DOHH2 (cell line): ENCODE measurements around the gene SLX4.

Experiments used
- H3F3A ChIP-seq: fragments of 200-600 bp; sonication (generic), shearing (Covaris generic); 2 replicates; pipeline ENCODE4 v1.6.0; 2016; ENCODE audit warnings: antibody characterized with exemption, mild to moderate bottlenecking; ENCODE audit not compliant: control insufficient read depth, insufficient read depth
- H3K27ac ChIP-seq: fragments of 200-600 bp; sonication (generic); 2 replicates; pipeline ENCODE4 v1.5.1; 2014; ENCODE audit warnings: low read depth, mild to moderate bottlenecking, low read length, moderate library complexity
- H3K27me3 ChIP-seq: fragments of 200-600 bp; sonication (generic); 2 replicates; pipeline ENCODE4 v1.6.1; 2014; ENCODE audit warnings: mild to moderate bottlenecking, low read length, mixed read lengths; ENCODE audit not compliant: control insufficient read depth
- H3K36me3 ChIP-seq: fragments of 200-600 bp; sonication (generic); 2 replicates; pipeline ENCODE4 v1.6.1; 2014; ENCODE audit warnings: mild to moderate bottlenecking, low read length, moderate library complexity, mixed read lengths; ENCODE audit not compliant: control insufficient read depth
- H3K4me1 ChIP-seq: fragments of 200-600 bp; sonication (generic); 2 replicates; pipeline ENCODE4 v1.6.1; 2014; ENCODE audit warnings: mild to moderate bottlenecking, low read length, mixed read lengths; ENCODE audit not compliant: control insufficient read depth
- H3K4me2 ChIP-seq: fragments of 200-600 bp; sonication (generic); 2 replicates; pipeline ENCODE4 v1.6.0; 2014; ENCODE audit warnings: mild to moderate bottlenecking, low read length, moderate library complexity
- H3K4me3 ChIP-seq: fragments of 200-600 bp; sonication (generic); 2 replicates; pipeline ENCODE4 v1.5.1; 2014; ENCODE audit warnings: mild to moderate bottlenecking, low read length, mixed read lengths
- H3K79me2 ChIP-seq: fragments of 200-600 bp; sonication (generic); 2 replicates; pipeline ENCODE4 v1.6.1; 2014; ENCODE audit warnings: mild to moderate bottlenecking, low read length, mixed read lengths; ENCODE audit not compliant: control insufficient read depth
- H3K9me2 ChIP-seq: fragments of 200-600 bp; sonication (generic); replicated peaks from 2 replicates; pipeline ENCODE4 v1.6.1; 2014; ENCODE audit warnings: mild to moderate bottlenecking, low read length, mixed read lengths; ENCODE audit not compliant: control insufficient read depth
- H3K9me3 ChIP-seq: fragments of 200-600 bp; sonication (generic); 2 replicates; pipeline ENCODE4 v1.6.1; 2014; ENCODE audit warnings: antibody characterized with exemption, low read length, mixed read lengths; ENCODE audit not compliant: control insufficient read depth, insufficient read depth
- H4K20me1 ChIP-seq: fragments of 200-600 bp; sonication (generic); 2 replicates; pipeline ENCODE4 v1.6.0; 2014; ENCODE audit warnings: low read depth, mild to moderate bottlenecking, antibody characterized with exemption, low read length, moderate library complexity; ENCODE audit not compliant: control insufficient read depth, insufficient read depth
- CTCF ChIP-seq: fragments of 200-600 bp; sonication (generic); IDR thresholded peaks from one replicate; pipeline ENCODE4 v1.5.1; 2014; ENCODE audit warnings: antibody characterized with exemption, mild to moderate bottlenecking, low read depth, low read length; ENCODE audit not compliant: poor library complexity, severe bottlenecking
- EZH2phosphoT487 ChIP-seq: fragments of 200-600 bp; sonication (generic); IDR thresholded peaks from 2 replicates; pipeline ENCODE4 v1.6.1; 2017; ENCODE audit warnings: borderline replicate concordance, mild to moderate bottlenecking, antibody characterized with exemption, low read length, moderate library complexity, mixed read lengths

SLX4 gene

GRCh38 chr16:3589991-3590701, 21.3 kb downstream of the SLX4 start:
- no peak overlapping the region for H3K4me3 ChIP-seq
- H3K4me1 ChIP-seq = peaks cover 41% of the 10 kb centered on the region
- H3K27me3 ChIP-seq = no peaks in the 10 kb centered on the region
- no peaks in the 10 kb centered on the region for H3K9me3 ChIP-seq
- peaks cover 74% of the 10 kb centered on the region for H3K36me3 ChIP-seq
- no peak overlapping the region for H3K4me2 ChIP-seq
- no peak overlapping the region for H3K27ac ChIP-seq
- no peaks in the 10 kb centered on the region for H3K9me2 ChIP-seq
- no peaks in the 10 kb centered on the region for H4K20me1 ChIP-seq
- no peak for TF ChIP-seq EZH2phosphoT487
- H3F3A ChIP-seq = peaks cover 12% of the 10 kb centered on the region
- H3K79me2 ChIP-seq = peaks cover 23% of the 10 kb centered on the region

- Histone ChIP-seq H4K20me1 (no peaks in the 10 kb centered on the region), H3K27me3 (no peaks in the 10 kb centered on the region), H3K4me1 (peaks cover 47% of the 10 kb centered on the region), H3K4me3 (no peak overlapping the region), H3F3A (peaks cover 12% of the 10 kb centered on the region), H3K9me3 (no peaks in the 10 kb centered on the region), H3K36me3 (peaks cover 73% of the 10 kb centered on the region), H3K4me2 (no peak overlapping the region), H3K9me2 (no peaks in the 10 kb centered on the region), H3K27ac (no peak overlapping the region), H3K79me2 (peaks cover 29% of the 10 kb centered on the region)
- no peak for TF ChIP-seq EZH2phosphoT487
- no peak for TF ChIP-seq CTCF
Observed at GRCh38 chr16:3589441-3589921, 21.9 kb downstream of the SLX4 start.

GRCh38 chr16:3589001-3589400, 22.4 kb downstream of the SLX4 start:
- peaks cover 47% of the 10 kb centered on the region for H3K4me1 ChIP-seq
- H3K36me3 ChIP-seq = peaks cover 72% of the 10 kb centered on the region
- H3K4me2 ChIP-seq = peak overlapping the region; percentile 75; the same call in 1 of the 2 replicates
- TF ChIP-seq EZH2phosphoT487 = no peak
- no peak for TF ChIP-seq CTCF
- no peaks in the 10 kb centered on the region for H3K9me2 ChIP-seq
- peaks cover 12% of the 10 kb centered on the region for H3F3A ChIP-seq
- H3K79me2 ChIP-seq = peaks cover 31% of the 10 kb centered on the region
- no peaks in the 10 kb centered on the region for H4K20me1 ChIP-seq
- no peaks in the 10 kb centered on the region for H3K9me3 ChIP-seq
- no peaks in the 10 kb centered on the region for H3K27me3 ChIP-seq
- peak overlapping the region; percentile 94 for H3K27ac ChIP-seq
- H3K4me3 ChIP-seq = no peak overlapping the region

GRCh38 chr16:3587547-3588110, 23.8 kb downstream of the SLX4 start:
- Histone ChIP-seq H3K4me2 (peak overlapping the region; percentile 75), H3K36me3 (peaks cover 85% of the 10 kb centered on the region), H3K27ac (peak overlapping the region; percentile 94)

More at GRCh38 chr16:3587547-3588110, 23.8 kb downstream of the SLX4 start:
- no peak for TF ChIP-seq CTCF
- no peak for TF ChIP-seq EZH2phosphoT487
- H3K4me3 ChIP-seq = peak overlapping the region; percentile 60
- H3K4me1 ChIP-seq = peaks cover 47% of the 10 kb centered on the region
- no peaks in the 10 kb centered on the region for H3K27me3 ChIP-seq
- no peaks in the 10 kb centered on the region for H3K9me3 ChIP-seq
- H4K20me1 ChIP-seq = no peaks in the 10 kb centered on the region
- peaks cover 31% of the 10 kb centered on the region for H3K79me2 ChIP-seq
- H3K9me2 ChIP-seq = no peaks in the 10 kb centered on the region
- H3F3A ChIP-seq = peaks cover 12% of the 10 kb centered on the region
